ENCODE results near the gene LST1.

The LST1 gene

DNA sequence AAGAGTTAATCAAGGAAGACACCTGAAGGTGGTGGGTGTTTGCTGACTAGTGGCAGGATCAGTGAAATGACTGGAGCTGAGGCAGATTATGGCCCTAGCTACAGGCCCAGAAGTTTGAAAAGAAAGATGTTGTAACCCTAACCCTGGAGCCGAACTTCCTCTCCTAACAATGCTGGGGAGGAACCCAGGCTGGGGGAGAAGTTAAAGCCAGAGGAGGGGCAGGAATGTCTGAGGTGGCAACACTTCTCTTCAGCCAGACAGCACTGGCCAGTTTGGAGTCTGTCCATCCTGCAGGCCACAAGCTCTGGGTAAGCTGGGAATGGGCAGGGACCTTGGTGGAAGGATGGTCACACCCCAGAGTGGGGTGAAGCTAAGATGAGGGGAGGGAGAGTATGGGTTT, at the start of gene LST1:
LST1 (plus strand) TSS at position 270 of the 400 bp plus-strand sequence. CDS start 1,023 bp downstream, outside the sequence.
- DNase-seq: peak in 1 of 2 donors; percentile 65

DNA sequence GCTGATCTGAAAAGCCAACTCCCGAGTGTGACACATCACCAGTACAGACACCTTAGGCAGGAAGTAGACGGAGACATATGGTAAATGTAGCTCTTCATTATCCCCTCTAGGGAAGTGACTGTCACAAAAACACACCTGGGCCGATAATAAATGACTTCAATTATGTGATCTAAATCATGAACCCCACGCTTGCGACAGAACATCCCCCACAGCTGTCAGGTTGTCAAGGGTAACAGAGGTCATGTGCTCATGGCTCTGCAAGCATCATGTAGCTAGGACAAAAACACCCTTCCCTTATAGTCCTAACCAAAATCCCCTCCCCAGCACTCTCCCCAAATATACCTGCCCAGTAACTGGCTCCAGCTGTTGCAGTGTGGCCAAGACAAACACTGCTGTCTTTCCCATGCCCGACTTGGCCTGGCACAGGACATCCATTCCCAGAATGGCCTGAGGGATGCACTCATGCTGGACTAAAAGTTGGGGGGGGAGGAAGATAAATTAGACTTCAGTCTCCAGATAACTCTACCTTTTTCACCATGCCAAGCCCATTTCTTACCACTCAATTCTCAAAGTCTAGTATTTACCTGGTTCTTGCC, 47.2 kb upstream of the LST1 start:
- no peak for DNase-seq

DNA sequence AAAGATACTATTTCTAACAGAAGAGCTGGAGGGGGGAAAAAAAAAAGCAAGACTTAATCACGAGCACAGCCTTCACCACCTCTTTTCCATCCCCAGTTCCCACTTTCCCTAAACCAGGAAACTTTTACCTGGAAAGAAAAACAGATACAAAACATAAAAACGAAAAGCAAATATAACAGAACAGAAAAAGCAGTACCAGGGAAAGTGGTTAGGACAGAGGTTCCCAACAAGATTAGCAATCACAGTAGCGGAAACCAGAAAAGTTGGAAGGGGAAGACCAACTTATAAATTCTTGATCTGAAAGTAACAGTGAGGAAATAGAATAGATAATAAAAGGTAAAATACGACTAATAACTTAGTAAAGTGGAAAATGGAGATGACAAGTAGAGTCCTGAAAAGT, 45.4 kb upstream of the LST1 start:
- no peak for DNase-seq

DNA sequence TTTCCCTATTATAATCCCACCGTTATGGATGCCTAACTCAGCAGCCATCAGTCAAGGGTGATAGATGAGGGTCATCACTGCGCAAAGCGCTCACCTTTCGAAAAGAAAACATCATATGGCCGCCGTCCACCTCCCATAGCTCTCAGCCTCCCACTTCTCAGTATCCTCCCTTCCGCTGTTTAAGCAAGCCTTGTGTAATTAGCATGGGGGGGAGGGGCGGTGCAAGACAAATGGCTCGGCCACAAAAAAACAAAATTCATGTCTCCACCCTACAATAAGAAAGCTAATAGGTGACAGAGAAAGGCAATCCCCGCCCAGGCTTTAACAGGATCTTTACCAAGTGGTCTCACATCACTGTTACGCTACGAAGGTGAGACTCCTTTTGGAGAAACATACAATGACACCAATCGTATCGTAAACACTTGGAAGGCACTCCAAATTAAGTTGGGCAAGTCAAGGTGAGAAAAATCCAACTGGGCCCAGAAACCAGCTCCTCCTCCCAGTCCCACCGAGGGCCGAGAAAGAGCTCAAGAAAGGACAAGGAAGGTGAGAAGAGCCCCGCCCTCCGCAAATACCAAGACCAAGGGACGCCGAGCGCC, 44.9 kb upstream of the LST1 start:
- DNase-seq: no peak

DNA sequence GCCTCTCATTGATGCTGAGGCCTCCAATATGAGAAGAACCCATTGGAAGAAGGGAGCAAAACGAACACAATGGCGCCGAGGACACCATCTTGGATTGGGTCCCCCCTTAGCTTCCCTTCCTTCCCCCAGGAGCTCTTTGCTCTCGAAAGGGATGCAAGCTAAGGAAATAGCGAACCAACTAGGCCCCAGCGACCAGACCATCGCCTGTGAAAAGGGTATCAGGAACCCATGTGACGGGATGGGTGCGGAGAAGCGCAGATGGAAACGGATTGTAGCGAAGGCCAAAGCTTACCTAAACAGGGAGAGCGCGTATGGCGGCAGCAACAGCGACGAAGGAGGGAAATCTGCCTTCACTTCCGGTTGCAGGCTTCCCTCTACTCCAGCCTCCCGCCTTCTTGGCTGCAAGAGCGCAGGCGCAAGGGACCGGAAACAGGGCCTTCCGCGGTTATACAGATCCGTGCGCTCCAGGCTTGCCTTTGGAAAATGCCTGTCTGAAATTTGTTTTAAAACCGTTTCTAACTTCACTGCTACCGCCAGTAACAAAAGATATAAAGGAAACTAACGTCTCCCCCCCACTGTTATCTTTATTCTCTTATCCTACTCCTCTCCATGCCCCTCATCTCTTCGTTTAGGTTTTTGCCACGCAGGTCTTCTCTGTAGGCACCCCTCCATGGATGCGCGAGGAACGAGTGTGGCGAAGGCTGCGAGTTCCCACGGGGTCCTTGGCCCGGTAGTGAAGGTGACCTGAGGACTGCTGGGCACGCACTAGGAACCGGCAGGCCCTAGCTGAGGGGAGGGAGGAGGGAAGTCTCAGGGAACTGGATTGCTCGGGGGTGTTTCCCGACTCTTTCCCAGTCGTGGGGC, 44.2 kb upstream of the LST1 start, which contains the start of gene DDX39B:
DDX39B (minus strand) TSS at position 346 of the 864 bp plus-strand sequence. CDS start 1,471 bp downstream, outside the sequence.
- DNase-seq: peak; percentile 88 to 92

DNA sequence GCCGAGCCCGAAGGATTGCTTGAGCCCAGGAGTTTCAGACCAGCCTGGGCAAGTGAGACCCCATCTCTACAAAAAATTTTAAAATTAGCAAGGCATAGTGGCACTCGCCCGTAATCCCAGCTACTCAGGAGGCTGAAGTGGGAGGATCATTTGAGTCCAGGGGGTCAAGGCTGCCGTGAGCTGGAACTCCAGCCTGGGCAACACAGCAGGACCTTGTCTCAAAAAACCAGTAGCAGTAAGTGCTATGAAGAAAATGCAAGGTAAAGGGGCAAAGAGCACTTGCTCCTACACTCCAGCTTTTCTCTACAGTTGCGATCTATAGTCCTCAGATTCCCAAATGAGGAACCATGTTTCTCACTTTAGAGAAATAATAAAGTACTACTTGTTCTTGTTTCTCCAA, 42.4 kb upstream of the LST1 start:
- DNase-seq: no peak

DNA sequence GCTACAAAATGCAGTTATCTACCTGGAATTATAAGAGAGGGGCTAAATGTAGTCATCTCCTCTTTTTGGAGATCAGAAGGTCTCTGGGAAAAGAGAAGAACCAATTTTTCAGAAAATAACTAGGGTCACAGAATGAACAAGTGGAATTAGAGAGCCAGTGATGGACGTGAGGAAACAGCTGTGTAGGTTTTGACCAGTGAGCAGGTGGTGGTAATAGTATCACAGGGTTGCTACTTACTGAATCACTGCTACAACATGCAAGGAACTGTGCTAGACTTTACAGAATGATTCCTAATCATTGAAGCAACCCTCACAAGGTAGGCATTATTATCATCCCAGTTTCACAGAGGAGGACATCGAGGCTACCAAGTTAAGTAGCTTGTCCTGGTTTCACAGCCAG, 41.4 kb upstream of the LST1 start:
- no peak for DNase-seq

DNA sequence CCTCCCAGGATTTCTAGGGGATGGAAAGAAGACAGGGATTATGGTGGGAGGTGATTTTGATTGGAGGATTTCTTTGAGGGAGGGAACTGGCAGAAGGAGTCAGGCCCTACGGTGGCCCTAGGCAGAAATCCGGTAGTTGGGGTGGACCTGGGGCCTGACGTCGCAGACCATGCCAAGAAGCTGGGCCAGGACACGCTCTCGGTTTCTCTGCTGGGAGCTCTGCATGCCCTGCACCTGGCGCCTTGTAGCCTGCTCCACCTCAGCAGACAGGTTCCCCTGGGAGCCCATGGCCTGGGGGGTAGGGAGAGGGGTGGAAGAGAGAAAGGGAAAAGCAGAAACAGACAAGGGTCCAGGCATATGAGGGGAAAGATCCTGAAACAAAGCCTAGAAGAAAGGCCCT, 40.8 kb upstream of the LST1 start:
- no peak for DNase-seq

DNA sequence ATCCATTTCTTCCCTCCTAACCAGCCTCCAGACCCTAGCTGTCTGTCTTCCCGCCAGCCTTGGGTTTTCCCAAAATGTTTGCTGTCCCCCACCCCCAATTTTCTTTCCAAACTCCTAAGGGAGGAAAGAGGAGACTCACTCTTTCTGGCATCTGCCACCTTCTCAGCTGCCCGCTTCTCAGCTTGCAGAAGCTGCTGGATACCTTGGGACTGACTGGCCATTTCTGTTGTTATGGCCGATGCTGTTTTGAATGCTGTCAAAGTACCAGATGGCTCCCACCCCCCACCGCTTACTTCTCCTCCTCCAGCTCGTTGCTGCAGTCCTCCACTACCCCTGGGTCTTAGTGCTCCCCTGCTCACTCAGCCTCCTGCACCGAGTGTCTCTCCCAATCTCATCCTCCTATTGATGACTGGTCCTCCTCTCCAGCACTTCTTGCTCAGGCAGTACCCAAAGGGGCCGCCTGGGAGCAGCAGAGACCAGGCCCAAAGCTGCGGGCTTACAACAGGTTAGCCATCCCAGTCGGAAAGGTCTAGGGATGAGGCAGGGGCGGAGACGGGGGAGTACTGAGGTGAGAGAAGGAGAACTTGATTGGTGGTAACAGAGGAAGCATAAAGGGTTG, 39.6 kb upstream of the LST1 start, which contains the start of gene ATP6V1G2:
ATP6V1G2 (minus strand) TSS at position 270 of the 619 bp plus-strand sequence; CDS start at position 221, 49 bp downstream.
- peak; percentile 62 to 76 for DNase-seq

DNA sequence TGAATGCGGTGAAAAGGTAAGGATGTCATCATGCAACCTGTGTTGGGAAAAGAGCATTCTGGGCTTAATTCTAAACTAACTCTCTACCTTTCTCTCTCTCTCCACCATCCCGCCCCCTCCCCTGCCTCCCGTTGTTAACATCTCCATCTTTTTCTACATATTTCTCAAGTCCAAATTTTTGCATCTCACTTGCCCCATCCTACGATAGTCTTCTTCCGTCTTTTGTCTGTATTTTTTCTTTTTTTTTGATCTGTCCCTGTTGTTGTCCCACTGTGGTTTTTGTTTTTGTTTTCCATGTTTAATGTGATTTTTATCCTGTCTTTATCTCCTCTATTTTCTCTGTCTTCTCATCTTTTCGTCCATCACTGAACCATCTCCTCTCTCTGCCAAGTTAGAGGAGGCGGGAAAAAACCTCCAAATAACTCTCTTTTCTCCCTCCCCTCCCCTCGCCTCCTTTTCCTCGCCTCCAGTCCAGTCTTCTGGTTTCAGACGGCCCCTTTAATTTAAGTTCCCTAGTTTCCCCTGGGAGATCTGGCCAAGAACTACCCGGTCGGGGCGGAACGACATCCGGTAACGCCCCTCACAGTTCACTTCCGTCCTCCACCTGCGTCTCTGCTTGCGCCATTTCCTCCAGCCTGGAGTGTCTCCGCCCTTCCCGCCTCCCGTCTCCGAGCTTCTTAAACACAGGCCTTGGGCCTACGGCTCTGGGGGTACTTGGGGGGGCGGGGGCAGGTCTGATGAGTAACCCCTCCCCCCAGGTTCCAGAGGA, 38.9 kb upstream of the LST1 start, which contains the start of gene NFKBIL1:
NFKBIL1 (plus strand) TSS at position 651 of the 769 bp plus-strand sequence; CDS start at position 738, 87 bp downstream.
- DNase-seq: peak; percentile 67 to 97

DNA sequence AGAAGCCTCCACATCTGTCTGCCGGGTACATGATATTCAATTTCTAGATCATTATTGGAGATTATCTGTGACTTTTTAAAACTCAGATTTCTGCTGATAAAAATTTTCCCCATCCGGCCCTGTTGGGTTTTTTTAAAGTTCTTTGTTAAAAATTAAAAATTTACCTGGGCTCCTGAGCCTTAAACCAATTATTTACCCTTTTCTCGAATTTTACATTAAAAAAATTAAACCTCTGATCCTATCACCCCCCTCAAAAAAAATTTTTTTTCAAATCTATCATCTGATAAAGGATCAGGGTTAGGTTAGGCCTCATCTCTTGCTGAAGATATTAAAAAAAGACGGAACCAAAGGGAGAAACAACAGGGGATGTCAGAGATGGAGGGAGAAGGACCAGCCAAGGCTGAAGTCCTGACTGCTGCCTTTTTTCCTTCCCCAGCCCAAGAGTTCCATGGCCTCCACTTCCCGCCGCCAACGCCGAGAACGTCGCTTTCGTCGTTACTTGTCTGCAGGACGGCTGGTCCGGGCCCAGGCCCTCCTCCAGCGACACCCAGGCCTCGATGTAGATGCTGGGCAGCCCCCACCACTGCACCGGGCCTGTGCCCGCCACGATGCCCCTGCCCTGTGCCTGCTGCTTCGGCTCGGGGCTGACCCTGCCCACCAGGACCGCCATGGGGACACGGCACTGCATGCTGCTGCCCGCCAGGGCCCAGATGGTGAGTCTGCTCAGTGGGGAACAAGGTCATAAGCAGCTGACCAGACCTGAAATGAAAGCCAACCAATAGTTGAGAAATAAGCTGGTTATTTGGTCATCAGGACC, 38.1 kb upstream of the LST1 start:
- no peak for DNase-seq

DNA sequence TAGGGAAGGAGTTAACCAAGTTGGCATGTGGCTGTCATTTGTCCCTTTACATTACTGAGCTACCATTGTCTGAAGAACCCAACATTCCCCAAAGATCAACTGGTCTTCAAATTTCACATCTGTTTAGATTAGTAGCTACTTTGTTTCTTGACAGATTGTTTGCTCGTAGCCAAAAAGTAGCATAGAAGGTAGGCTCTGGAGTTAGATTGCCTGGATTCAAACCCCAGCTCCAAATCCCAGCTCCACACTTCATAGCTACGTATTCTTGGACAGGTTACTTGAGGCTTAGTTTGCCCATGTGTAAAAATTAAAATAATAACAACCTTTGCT, 37.6 kb upstream of the LST1 start:
- DNase-seq: no peak

DNA sequence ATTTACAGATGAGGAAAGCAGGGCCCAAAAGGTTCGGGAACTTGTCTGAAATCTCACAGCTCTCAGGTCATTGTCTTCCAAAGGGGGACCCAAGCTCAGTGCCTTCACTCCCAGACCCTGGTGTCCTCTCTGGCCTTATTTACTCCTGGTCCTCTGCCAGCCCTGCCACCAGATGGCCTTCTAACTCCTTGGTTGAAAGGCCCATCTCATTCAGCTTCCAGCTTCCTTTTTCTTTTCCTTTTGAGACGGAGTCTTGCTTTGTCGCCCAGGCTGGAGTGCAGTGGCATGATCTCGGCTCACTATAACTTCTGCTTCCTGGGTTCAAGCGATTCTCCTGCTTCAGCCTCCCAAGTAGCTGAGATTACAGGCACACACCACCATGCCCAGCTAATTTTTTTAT, 34.7 kb upstream of the LST1 start:
- DNase-seq: peak; percentile 28 to 83

DNA sequence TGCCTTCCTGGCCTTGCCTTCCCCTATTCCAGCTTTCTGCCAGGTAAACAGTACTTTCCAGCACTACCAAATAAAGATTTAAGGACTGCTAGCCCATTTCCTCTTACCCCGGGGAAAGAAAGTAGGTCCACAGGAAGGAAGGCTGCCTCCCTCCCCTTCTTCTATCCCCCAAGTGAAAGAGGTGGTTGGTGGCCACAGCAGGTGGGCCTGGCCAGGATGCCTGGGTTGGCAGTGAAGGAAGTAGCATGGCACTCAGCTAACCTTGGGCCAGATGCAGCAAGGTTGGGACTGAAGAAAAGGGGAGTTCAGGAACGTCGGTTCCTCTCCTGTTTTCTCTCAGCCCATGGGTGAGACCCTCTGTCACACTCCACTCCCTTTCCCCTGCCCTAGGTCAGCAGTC, 29.8 kb upstream of the LST1 start:
- no peak for DNase-seq

DNA sequence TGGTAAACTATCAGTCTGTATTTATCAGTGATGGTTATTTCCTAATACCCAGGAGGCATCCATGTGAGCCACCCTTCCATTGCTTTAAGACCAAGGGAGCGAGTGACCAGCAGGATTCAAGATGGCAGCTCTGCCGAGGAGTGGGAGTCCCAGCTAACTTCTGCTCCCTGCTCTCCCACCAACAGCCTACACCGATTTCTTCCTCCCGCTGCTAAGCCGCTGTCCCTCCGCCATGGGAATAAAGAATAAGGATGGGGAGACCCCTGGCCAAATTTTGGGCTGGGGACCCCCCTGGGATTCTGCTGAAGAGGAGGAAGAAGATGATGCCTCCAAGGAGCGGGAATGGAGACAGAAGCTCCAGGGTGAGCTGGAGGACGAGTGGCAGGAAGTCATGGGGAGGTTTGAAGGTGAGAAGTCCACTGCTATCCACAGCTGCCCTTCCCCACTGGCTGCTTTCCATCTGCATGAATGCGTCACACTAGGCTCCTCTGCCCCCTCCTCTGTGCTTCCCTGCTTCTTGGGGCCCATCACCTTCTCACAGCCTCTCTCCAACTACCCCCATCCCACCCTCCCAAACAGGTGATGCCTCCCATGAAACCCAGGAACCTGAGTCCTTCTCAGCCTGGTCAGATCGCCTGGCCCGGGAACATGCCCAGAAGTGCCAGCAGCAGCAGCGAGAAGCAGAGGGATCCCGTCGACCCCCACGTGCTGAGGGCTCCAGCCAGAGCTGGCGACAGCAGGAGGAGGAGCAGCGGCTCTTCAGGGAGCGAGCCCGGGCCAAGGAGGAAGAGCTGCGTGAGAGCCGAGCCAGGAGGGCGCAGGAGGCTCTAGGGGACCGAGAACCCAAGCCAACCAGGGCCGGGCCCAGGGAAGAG, 28.4 kb upstream of the LST1 start:
- no peak for DNase-seq

DNA sequence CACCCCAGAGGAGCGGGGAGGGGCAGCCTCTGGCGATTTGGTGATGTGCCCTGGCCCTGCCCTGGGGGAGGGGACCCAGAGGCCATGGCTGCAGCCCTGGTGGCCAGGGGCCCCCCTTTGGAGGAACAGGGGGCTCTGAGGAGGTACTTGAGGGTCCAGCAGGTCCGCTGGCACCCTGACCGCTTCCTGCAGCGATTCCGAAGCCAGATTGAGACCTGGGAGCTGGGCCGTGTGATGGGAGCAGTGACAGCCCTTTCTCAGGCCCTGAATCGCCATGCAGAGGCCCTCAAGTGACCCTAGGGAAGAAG, 27.8 kb upstream of the LST1 start:
- no peak for DNase-seq

DNA sequence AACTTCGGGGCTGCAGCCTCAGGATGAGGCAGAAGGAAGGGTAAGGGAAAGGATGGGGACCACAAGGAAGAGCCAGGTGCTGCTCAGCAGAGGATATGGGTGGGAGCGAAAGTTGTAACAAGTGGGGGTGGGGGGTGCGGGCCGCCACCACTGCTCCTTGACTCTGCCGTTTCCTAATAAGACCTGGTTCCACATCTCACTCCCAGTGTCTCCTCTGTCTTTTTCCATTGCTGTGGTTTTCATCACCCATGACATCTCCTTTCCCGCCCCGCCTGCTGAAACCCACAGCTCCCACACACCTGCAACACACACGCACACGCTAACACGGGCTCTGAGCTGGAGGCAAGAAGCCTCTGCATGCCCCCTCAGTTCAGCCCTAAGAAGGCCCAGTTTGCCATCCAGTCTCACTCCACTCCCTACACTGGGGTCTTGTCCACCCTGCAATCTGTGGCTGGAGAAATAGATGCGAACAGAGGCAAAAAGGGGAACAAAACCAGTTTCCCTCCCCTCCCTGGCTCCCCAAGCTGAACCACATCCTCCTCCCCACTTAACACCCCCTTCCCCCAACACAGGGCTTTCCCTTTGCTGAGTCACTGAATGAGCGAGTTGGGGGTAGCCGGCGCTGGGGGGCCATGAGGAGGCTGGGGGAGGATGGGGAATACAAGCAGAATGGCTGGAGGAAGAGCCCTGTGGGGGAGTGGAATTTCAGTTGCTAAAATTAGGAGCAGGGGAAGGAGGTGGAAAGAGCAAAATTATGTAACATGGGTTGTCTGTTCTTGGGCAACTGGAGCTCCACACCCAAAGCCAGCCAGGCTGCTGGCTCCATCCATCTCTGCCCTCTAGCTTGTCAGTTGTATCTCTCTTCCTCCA, 27.2 kb upstream of the LST1 start:
- peak; percentile 61 to 97 for DNase-seq

DNA sequence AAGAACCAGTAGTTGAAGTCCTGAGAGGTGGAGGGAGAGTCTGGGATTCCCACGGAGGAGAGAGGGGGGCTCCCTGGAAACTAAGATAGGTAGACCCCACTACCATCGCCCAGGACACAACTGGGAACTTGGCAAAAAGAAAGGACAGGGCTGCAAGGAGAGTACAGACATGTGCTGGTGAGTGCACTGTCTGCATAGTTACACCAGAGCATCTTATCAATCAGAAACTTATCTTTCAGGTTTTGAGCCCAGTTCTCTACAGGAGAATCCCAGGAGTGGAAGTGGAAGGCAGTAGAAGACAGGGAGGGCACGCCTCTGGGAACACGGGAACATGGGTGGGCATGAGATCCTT, 26.5 kb upstream of the LST1 start:
- DNase-seq: no peak

DNA sequence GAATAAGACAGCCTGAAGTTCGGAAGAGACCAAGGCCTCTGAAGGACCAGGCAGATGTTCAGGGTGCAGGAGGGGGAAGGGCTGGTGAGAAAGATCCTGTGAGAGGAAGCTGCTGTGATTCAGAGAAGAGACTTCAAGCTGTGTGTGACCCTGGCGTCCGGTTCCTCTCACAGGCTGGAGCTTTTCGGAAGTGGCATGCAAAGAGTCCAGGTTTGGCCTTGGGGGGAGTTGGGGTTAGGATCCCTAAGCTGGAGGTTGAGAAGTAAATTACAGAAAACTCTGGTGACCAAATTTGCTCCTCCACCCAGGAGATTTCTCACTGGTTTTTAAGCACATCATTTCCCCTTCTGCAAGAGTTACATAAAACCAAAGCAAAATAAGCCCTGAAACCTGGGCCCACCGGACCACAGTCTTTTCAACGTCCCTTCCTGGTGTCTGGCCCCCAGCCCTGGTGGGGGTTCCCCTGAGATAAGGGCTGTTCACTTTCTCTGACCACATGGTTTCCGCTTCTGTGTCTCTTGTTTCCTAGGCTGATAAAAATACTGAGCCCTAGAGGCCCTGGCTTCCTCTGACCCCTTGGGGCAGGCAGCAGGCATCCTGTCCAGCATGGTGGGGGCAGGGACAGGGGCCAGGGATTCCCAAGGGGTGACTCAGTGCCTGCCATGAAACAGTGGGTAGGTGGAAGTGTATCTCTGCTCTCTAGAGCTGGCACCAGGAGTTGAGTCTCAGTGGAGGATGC, 25.9 kb upstream of the LST1 start:
- DNase-seq: peak; percentile 52 to 74

Measured in bone marrow (tissue), 2 donors.